HL-60 (cell line): ENCODE measurements around the gene ARHGAP18.

Experiments used
- DNase-seq, 2 experiments: peaks; one replicate each; pipeline ENCODE4 v3.0.0-alpha.2; 2010 to 2020; ENCODE audit warnings: low read depth in 1 of 2, low spot score in 1 of 2
- H3K27ac ChIP-seq: fragments of 250-450 bp; sonication (Bioruptor Pico); replicated peaks from 2 replicates; pipeline ENCODE4 v1.5.1; 2020; ENCODE audit warnings: mild to moderate bottlenecking, moderate library complexity
- H3K27me3 ChIP-seq: fragments of 250-450 bp; sonication (Bioruptor Pico); 2 replicates; pipeline ENCODE4 v1.5.1; 2021; ENCODE audit warnings: mild to moderate bottlenecking, moderate library complexity; ENCODE audit not compliant: insufficient read depth, poor library complexity, severe bottlenecking
- H3K4me3 ChIP-seq: replicated peaks from 2 replicates; pipeline ENCODE4 v1.5.1; 2011; ENCODE audit warnings: mild to moderate bottlenecking, control low read depth, low read length; ENCODE audit not compliant: insufficient read depth
- CTCF ChIP-seq: IDR thresholded peaks from one replicate; pipeline ENCODE4 v1.5.1; 2011; ENCODE audit warnings: low read length, control low read depth, inconsistent platforms; ENCODE audit not compliant: insufficient read depth
- GABPA ChIP-seq: IDR thresholded peaks from 2 replicates; pipeline ENCODE4 v1.6.1; 2012; ENCODE audit warnings: low read depth
- POLR2AphosphoS5 ChIP-seq: IDR thresholded peaks from 2 replicates; pipeline ENCODE4 v1.6.1; 2012; ENCODE audit warnings: low read depth
- REST ChIP-seq: IDR thresholded peaks from 2 replicates; pipeline ENCODE4 v1.6.1; 2012; ENCODE audit warnings: low read depth; ENCODE audit not compliant: insufficient replicate concordance
- SPI1 ChIP-seq: IDR thresholded peaks from 2 replicates; pipeline ENCODE4 v1.6.1; 2012; ENCODE audit warnings: low read depth, mild to moderate bottlenecking, borderline replicate concordance

Gene ARHGAP18

GRCh38 chr6:129607581-129608186 is 102.3 kb downstream of the ARHGAP18 start:
- no peak overlapping the region for H3K27ac ChIP-seq
- H3K4me3 ChIP-seq = no peak overlapping the region
- H3K27me3 ChIP-seq = no peaks in the 10 kb centered on the region
- DNase-seq = no peak
- TF ChIP-seq POLR2AphosphoS5 (no peak), SPI1 (no peak), REST (no peak), CTCF (no peak), GABPA (no peak)

- DNase-seq = no peak
- TF ChIP-seq SPI1 (no peak), CTCF (no peak), REST (no peak), POLR2AphosphoS5 (no peak), GABPA (no peak)
- Histone ChIP-seq H3K4me3 (no peak overlapping the region), H3K27ac (no peak overlapping the region), H3K27me3 (no peaks in the 10 kb centered on the region)
Measured at GRCh38 chr6:129606664-129607063, 103.3 kb downstream of the ARHGAP18 start.

GRCh38 chr6:129605967-129606366 is 104.0 kb downstream of the ARHGAP18 start:
- no peak for TF ChIP-seq POLR2AphosphoS5
- TF ChIP-seq CTCF = no peak
- TF ChIP-seq SPI1 = no peak
- TF ChIP-seq GABPA = no peak
- TF ChIP-seq REST = no peak
- Histone ChIP-seq H3K4me3 (no peak overlapping the region), H3K27me3 (no peaks in the 10 kb centered on the region), H3K27ac (no peak overlapping the region)
- no peak for DNase-seq
